Keratinocyte (primary cell): ENCODE results near the gene ADAMTSL1. TPM values are rescaled to one million over a fixed set of nuclear protein-coding genes. Genes with fewer than 3 reads are reported as not detected.

ENCODE experiments used
- DNase-seq: peaks from one replicate; pipeline ENCODE4 v3.0.0-alpha.2; 2011; ENCODE audit warnings: low read depth, missing footprints, low spot score
- FAIRE-seq: peaks from 2 replicates; lab custom pipeline; 2011; peaks lifted over from hg19 to GRCh38; lab: Jason Lieb, UNC
- H2AFZ ChIP-seq: 2 replicates; pipeline ENCODE4 v1.6.0; 2012; ENCODE audit warnings: low read length, control low read depth, inconsistent platforms; ENCODE audit not compliant: control insufficient read depth
- H3K27ac ChIP-seq: 2 replicates; pipeline ENCODE4 v1.5.1; 2011; ENCODE audit warnings: low read length; ENCODE audit not compliant: control insufficient read depth, insufficient read depth
- H3K27me3 ChIP-seq: 3 replicates; pipeline ENCODE4 v1.6.0; 2011; ENCODE audit warnings: low read length; ENCODE audit not compliant: control insufficient read depth, insufficient read depth; ENCODE audit errors: extremely low read depth
- H3K36me3 ChIP-seq, 2 experiments: 2 replicates in 1 of 2; 3 replicates in 1 of 2; pipeline ENCODE4 v1.5.1; 2011; ENCODE audit warnings: low read length in 2 of 2, mild to moderate bottlenecking in 1 of 2; ENCODE audit not compliant: control insufficient read depth in 2 of 2, insufficient read depth in 2 of 2; ENCODE audit errors: extremely low read depth in 1 of 2
- H3K4me1 ChIP-seq: 3 replicates; pipeline ENCODE4 v1.5.1; 2011; ENCODE audit warnings: low read length; ENCODE audit not compliant: control insufficient read depth, insufficient read depth; ENCODE audit errors: extremely low read depth
- H3K4me2 ChIP-seq: 3 replicates; pipeline ENCODE4 v1.6.0; 2011; ENCODE audit warnings: low read depth, low read length; ENCODE audit not compliant: control insufficient read depth, insufficient read depth; ENCODE audit errors: extremely low read depth
- H3K4me3 ChIP-seq, 3 experiments: fragments of 200-600 bp in 1 of 3; sonication (generic) in 1 of 3; 2 replicates in 2 of 3; 3 replicates in 1 of 3; pipeline ENCODE4 v1.5.1; 2011 to 2016; ENCODE audit warnings: low read length in 3 of 3, mild to moderate bottlenecking in 3 of 3, control low read depth in 2 of 3, inconsistent platforms in 1 of 3, low read depth in 1 of 3, mixed read lengths in 1 of 3, mixed run types in 1 of 3, moderate library complexity in 1 of 3; ENCODE audit not compliant: control insufficient read depth in 2 of 3, insufficient read depth in 2 of 3; ENCODE audit errors: extremely low read depth in 1 of 3
- H3K79me2 ChIP-seq: 2 replicates; pipeline ENCODE4 v1.6.0; 2012; ENCODE audit warnings: low read length; ENCODE audit not compliant: control insufficient read depth, insufficient read depth
- H3K9ac ChIP-seq: 3 replicates; pipeline ENCODE4 v1.6.0; 2011; ENCODE audit warnings: low read length; ENCODE audit not compliant: control insufficient read depth, insufficient read depth; ENCODE audit errors: extremely low read depth
- H3K9me1 ChIP-seq: 3 replicates; pipeline ENCODE4 v1.6.0; 2011; ENCODE audit warnings: low read length; ENCODE audit not compliant: control insufficient read depth, insufficient read depth; ENCODE audit errors: extremely low read depth
- H3K9me3 ChIP-seq: 2 replicates; pipeline ENCODE4 v1.5.1; 2012; ENCODE audit warnings: low read depth, low read length; ENCODE audit not compliant: control insufficient read depth
- H4K20me1 ChIP-seq: 3 replicates; pipeline ENCODE4 v1.6.0; 2011; ENCODE audit warnings: low read length; ENCODE audit not compliant: control insufficient read depth, insufficient read depth; ENCODE audit errors: extremely low read depth
- EZH2 ChIP-seq: IDR thresholded peaks from one replicate; pipeline ENCODE4 v1.6.1; 2012; ENCODE audit warnings: inconsistent platforms, mild to moderate bottlenecking, low read length, moderate library complexity
- dilution Hi-C: fragments of 300-500 bp; cut with MboI; formaldehyde crosslinking; loops from one replicate; pipeline ENCODE4 v1.7.0; 2020; ENCODE audit warnings: low sequenced_read_pairs; ENCODE audit not compliant: extremely low pct_ligation_motif_present
- polyA plus RNA-seq, 5 experiments: library from polyadenylated mRNA; depleted of rRNA in 3 of 5; stranded (reverse) in 3 of 5; stranded (forward) in 1 of 5; unstranded in 1 of 5; fragments of >200 nt; gene quantifications; 1 replicate in 1 of 5; 2 replicates in 3 of 5; 3 replicates in 1 of 5; pipeline versions ENCODE4 v1.2.1 to v1.2.3, GENCODE V29; 2011 to 2012; ENCODE audit warnings: missing spikeins in 2 of 5, low read depth in 1 of 5, low replicate concordance in 1 of 5
- TF ChIP-seq, protein P1 (sequence below), 3 experiments: IDR thresholded peaks in 1 of 3; conservative IDR thresholded peaks in 1 of 3; optimal IDR thresholded peaks in 1 of 3; 2 replicates in 2 of 3; 3 replicates in 1 of 3; pipeline versions ENCODE3 to v1.5.1; 2011; ENCODE audit warnings: low read length in 3 of 3, mild to moderate bottlenecking in 3 of 3, moderate library complexity in 2 of 3, control low read depth in 1 of 3, inconsistent platforms in 1 of 3; ENCODE audit not compliant: insufficient read depth in 2 of 3; ENCODE audit errors: extremely low read depth in 1 of 3

The ADAMTSL1 gene
- polyA plus RNA-seq, 1 donor (not counting 4 experiments of a cell fraction or from before 2014, with no cell fraction given), result 1.1 TPM

DNA sequence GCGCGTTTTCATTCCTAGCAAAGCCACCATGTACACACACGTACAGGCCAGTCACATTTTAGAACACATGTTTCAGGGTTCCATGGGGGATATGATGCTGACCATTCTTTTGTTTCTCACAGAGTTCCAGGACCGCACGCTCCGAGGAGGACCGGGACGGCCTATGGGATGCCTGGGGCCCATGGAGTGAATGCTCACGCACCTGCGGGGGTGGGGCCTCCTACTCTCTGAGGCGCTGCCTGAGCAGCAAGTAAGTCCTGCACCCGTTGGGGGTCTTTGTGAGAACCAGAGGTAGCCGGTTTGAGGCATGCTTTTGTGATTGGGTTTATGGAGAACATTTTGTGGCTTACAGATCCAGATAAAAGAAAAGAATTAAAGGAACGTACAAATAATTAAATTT is 30.8 kb downstream of the ADAMTSL1 start:
- Histone ChIP-seq H4K20me1 (no peaks in the 10 kb centered on the region), H3K9me3 (no peaks in the 10 kb centered on the region), H3K9me1 (no peaks in the 10 kb centered on the region), H3K9ac (no peak overlapping the region), H3K4me2 (no peak overlapping the region), H3K4me1 (no peaks in the 10 kb centered on the region), H3K36me3 (no peaks in the 10 kb centered on the region), H3K27me3 (no peaks in the 10 kb centered on the region), H2AFZ (no peak overlapping the region), H3K27ac (no peak overlapping the region), H3K79me2 (no peaks in the 10 kb centered on the region), H3K4me3 (no peak overlapping the region)
- TF ChIP-seq, protein P1, sequence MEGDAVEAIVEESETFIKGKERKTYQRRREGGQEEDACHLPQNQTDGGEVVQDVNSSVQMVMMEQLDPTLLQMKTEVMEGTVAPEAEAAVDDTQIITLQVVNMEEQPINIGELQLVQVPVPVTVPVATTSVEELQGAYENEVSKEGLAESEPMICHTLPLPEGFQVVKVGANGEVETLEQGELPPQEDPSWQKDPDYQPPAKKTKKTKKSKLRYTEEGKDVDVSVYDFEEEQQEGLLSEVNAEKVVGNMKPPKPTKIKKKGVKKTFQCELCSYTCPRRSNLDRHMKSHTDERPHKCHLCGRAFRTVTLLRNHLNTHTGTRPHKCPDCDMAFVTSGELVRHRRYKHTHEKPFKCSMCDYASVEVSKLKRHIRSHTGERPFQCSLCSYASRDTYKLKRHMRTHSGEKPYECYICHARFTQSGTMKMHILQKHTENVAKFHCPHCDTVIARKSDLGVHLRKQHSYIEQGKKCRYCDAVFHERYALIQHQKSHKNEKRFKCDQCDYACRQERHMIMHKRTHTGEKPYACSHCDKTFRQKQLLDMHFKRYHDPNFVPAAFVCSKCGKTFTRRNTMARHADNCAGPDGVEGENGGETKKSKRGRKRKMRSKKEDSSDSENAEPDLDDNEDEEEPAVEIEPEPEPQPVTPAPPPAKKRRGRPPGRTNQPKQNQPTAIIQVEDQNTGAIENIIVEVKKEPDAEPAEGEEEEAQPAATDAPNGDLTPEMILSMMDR (optimal IDR thresholded peaks at IDR 0.05 in 1 of 3, IDR thresholded peaks at IDR 0.05 in 1 of 3, conservative IDR thresholded peaks at IDR 0.05 in 1 of 3; ENCODE audit: extremely low read depth in 1 of 3, insufficient read depth in 2 of 3, low read length in 3 of 3), result no peak
- no peak for TF ChIP-seq EZH2
- DNase-seq (no peak), FAIRE-seq (no peak)
- dilution Hi-C loops, result no loop called here

DNA sequence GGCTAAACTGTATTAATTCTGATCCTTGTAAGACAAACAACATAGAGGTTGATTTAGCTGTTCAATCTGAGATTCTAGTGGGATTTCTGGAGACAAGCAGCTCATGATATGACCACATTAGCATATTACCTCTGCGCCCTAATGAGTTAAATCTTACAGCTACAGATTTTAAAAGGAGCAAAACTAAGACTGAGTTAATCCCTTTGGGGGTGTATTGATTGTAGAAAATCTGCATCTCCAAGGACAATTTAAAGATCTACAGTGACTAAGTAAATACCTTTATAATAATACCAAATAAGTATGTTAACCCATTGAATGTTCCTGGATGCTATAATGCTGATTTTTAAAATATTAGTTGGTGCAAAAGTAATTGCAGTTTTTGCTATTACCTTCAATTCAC is 33.2 kb downstream of the ADAMTSL1 start:
- no peak overlapping the region for H3K27ac ChIP-seq
- dilution Hi-C loops, result no loop called here
- no peaks in the 10 kb centered on the region for H3K27me3 ChIP-seq
- H3K79me2 ChIP-seq, result no peaks in the 10 kb centered on the region
- H3K9me1 ChIP-seq, result no peaks in the 10 kb centered on the region
- no peaks in the 10 kb centered on the region for H3K4me1 ChIP-seq
- H3K4me2 ChIP-seq, result no peak overlapping the region
- no peaks in the 10 kb centered on the region for H3K36me3 ChIP-seq
- DNase-seq (no peak), FAIRE-seq (no peak)
- no peak overlapping the region for H2AFZ ChIP-seq
- no peaks in the 10 kb centered on the region for H4K20me1 ChIP-seq
- no peaks in the 10 kb centered on the region for H3K9me3 ChIP-seq
- TF ChIP-seq, protein P1 (optimal IDR thresholded peaks at IDR 0.05 in 1 of 3, IDR thresholded peaks at IDR 0.05 in 1 of 3, conservative IDR thresholded peaks at IDR 0.05 in 1 of 3; ENCODE audit: extremely low read depth in 1 of 3, insufficient read depth in 2 of 3, low read length in 3 of 3), result no peak
- no peak for TF ChIP-seq EZH2
- no peak overlapping the region for H3K9ac ChIP-seq
- H3K4me3 ChIP-seq, result no peak overlapping the region
